GM12873 (cell line): Measurements from ENCODE around the gene ABT1.

ENCODE experiments used
- CTCF ChIP-seq: IDR thresholded peaks from 2 replicates; pipeline ENCODE4 v1.5.1; 2012; ENCODE audit warnings: low read depth, mild to moderate bottlenecking, moderate library complexity, low read length, control low read depth; ENCODE audit not compliant: insufficient read depth; ENCODE audit errors: missing control alignments

Gene ABT1

GRCh38 chr6:26594730-26595632 is 1.8 kb upstream of the ABT1 start:
- TF ChIP-seq CTCF, result no peak

DNA sequence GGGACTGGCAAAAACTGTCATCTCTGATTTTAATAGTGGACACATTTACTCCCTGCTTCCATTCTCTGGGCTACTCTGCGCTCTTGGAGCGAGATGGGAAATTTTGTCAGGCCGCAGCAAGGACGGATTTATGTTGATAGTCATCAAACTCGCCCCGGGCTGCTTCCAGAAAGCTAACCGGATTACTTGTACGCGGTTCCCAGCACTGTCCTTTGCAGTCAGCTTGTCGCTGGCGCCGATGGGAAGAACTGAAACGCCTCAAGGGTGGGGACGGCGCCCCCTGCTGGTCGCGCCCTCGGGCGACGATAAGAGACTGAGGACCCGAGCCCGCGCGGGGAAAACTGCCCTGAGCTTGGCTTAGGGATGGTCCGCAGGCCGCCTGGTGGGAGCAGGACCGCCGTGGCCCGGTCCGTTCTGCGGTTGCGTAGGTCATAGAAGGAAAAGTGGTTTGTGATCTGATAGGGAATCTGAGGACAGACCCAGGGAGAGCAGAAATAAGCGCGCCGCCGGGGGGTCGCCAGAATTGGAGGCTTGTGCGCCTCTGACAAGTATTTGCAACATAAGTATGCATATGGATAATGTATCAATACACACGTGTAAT is 984 bp upstream of the ABT1 start:
- peak; percentile 92 for TF ChIP-seq CTCF

GRCh38 chr6:26597389-26597766 is 625 bp downstream of the ABT1 start:
- no peak for TF ChIP-seq CTCF

DNA sequence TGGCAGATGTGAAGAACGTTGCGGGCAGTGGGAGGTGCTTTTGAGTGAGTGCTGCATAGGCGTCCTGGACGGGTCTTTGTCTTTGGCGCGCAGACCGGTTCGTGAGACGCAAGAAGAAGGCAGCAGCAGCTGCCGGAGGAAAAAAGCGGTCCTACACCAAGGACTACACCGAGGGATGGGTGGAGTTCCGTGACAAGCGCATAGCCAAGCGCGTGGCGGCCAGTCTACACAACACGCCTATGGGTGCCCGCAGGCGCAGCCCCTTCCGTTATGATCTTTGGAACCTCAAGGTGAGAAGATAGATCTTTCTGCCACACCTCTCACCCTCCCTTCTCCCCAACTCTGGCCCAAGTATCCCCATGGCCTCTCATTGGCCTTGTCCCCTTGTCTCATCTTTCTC is 1.1 kb downstream of the ABT1 start:
- TF ChIP-seq CTCF, result no peak

- TF ChIP-seq CTCF, result no peak
Measured at GRCh38 chr6:26598267-26598666, 1.5 kb downstream of the ABT1 start.

GRCh38 chr6:26599134-26599533 is 2.4 kb downstream of the ABT1 start:
- no peak for TF ChIP-seq CTCF

GRCh38 chr6:26599591-26599990 is 2.8 kb downstream of the ABT1 start:
- TF ChIP-seq CTCF, result no peak
